Epithelial cell of proximal tubule (primary cell): Measurements from ENCODE around the gene CLIP2. TPM values are rescaled to one million over a fixed set of nuclear protein-coding genes. Genes with fewer than 3 reads are reported as not detected.
"Not testable (repeated sequence)": the region's sequence is repeated elsewhere in the genome, so short reads cannot be mapped to it uniquely, and the experiment has no call there.

Experiments used
- DNase-seq: peaks from one replicate; pipeline ENCODE4 v3.0.0-alpha.2; 2011; ENCODE audit warnings: low read depth
- H3K4me3 ChIP-seq: 2 replicates; pipeline ENCODE4 v1.5.1; 2011; ENCODE audit warnings: low read depth, mild to moderate bottlenecking, low read length
- total RNA-seq: library from RNA; depleted of rRNA; stranded (reverse); fragments of >200 nt; gene quantifications from 2 replicates; pipeline ENCODE4 v1.2.3, GENCODE V29; 2015
- TF ChIP-seq, protein P1 (sequence below): conservative IDR thresholded peaks from 2 replicates; pipeline ENCODE4 v1.5.1; 2012; ENCODE audit warnings: low read depth, mild to moderate bottlenecking, low read length

The CLIP2 gene
- total RNA-seq, 1 donor from 2014 or later = 34.3 TPM

DNA sequence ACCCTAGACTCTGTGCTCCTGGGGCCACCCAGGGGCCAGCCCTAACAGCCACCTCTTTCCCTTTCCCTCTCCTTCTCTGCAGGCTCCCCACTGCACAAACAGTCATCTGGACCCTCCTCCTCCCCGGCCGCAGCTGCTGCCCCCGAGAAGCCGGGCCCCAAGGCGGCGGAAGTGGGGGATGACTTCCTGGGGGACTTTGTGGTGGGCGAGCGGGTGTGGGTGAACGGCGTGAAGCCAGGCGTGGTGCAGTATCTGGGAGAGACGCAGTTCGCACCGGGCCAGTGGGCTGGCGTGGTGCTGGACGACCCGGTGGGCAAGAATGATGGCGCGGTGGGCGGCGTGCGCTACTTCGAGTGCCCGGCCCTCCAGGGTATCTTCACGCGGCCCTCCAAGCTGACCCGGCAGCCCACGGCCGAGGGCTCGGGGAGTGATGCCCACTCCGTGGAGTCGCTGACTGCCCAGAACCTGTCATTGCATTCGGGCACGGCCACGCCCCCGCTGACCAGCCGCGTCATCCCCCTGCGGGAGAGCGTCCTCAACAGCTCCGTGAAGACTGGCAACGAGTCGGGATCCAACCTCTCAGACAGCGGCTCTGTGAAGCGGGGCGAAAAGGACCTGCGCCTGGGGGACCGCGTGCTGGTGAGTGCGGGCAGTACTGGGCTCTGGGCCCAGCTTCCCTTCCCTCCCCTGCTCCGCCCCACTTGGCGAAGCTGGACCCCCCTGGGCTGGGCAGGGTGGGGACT, 49.3 kb downstream of the CLIP2 start:
- H3K4me3 ChIP-seq = no peak overlapping the region
- no peak for DNase-seq
- TF ChIP-seq, protein P1, sequence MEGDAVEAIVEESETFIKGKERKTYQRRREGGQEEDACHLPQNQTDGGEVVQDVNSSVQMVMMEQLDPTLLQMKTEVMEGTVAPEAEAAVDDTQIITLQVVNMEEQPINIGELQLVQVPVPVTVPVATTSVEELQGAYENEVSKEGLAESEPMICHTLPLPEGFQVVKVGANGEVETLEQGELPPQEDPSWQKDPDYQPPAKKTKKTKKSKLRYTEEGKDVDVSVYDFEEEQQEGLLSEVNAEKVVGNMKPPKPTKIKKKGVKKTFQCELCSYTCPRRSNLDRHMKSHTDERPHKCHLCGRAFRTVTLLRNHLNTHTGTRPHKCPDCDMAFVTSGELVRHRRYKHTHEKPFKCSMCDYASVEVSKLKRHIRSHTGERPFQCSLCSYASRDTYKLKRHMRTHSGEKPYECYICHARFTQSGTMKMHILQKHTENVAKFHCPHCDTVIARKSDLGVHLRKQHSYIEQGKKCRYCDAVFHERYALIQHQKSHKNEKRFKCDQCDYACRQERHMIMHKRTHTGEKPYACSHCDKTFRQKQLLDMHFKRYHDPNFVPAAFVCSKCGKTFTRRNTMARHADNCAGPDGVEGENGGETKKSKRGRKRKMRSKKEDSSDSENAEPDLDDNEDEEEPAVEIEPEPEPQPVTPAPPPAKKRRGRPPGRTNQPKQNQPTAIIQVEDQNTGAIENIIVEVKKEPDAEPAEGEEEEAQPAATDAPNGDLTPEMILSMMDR = no peak

DNA sequence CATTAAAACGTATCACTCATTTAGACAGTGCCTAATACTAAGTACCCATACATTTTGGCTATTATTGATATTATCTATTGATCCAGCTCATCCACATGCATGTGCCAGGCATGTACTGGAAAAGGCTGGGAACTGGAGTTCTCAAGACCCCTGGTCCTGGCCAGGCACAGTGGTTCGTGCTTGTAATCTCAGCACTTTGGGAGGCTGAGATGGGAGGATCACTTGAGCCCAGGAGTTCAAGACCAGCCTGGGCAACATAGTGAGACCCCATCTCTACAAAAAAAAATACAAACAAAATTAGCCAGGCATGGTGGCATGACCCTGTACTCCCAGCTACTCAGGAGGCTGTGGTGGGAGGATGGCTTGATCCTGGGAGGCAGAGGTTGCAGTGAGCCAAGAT, 50.4 kb downstream of the CLIP2 start:
- not testable (repeated sequence) for H3K4me3 ChIP-seq, DNase-seq

DNA sequence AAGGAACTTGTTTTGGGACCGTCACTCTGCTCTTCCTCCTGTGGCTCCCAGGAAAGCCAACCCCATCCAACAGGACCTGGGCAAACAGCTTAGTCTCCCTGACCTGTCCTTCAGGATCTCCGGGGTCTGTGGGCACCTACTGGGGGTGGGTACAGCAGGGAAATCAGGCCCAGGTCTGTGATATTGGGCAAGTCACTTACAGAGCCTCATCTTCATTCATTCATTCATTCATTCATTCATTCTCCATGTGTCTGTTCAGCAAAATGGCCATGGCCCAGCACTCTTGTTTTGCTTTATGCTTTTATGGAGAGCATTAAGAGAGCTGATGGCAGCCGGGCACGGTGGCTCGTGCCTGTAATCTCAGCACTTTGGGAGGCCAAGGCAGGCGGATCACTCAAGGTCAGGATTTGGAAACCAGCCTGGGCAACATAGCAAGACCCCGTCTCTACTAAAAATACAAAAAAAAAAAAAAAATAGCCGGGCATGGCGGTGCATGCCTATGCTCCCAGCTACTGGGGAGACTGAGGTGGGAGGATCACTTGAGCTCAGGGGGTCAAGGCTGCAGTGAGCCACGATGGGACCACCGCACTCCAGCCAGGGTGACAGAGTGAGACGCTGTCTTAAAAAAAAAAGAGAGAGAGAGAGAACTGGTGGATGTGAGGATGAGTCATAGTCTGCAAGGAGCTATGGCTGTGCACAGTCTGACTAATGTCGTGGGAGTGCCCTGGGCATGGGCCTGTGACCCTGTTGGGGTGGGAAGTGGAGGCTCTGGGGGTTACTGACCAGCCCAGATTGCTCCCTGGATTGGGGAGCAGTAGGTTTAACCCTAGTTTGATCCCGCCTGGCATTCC, 54.3 kb downstream of the CLIP2 start:
- TF ChIP-seq, protein P1 = no peak
- peak; percentile 50 for DNase-seq

DNA sequence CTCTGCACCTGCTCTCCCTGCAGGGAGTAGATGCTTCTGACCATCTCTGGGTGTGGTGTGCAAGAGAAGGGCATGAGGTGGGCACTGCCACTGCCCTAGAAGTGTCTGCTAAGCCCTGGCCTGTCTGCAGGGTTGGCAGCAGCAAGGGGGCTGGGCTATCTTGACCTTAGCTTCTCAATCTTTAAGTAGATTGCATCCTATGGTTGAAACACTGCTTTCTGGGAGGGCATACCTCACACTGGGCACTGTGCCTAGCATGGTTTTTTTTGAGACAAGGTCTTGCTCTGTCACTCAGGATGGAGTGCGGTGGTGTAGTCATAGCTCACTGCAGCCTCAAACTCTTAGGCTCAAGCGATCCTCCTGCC, 54.9 kb downstream of the CLIP2 start:
- TF ChIP-seq, protein P1 = no peak
- H3K4me3 ChIP-seq = no peak overlapping the region
- DNase-seq = no peak

More for the DNA sequence above, 54.3 kb downstream of the CLIP2 start:
- H3K4me3 ChIP-seq = no peak overlapping the region

DNA sequence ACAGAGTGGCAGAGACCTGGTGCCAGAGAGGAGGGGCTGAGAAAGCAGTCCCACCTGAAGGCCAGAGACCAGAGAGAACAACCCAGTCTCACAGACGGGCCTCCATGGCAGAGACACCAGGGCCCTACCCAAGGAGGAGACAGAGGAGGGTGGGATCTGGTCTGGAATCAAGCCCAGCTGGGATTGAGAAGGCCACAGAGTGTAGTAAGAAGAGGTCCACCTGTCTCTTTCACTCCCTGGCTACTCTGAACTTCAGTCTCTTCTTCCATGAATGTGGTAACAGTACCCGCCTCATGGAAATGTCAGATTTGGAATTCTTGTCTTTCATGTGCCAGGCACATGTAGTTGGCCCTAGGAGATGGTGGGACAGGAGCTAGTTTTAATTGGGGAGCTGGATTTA, 55.6 kb downstream of the CLIP2 start:
- TF ChIP-seq, protein P1 = no peak
- H3K4me3 ChIP-seq = no peak overlapping the region
- DNase-seq = no peak

DNA sequence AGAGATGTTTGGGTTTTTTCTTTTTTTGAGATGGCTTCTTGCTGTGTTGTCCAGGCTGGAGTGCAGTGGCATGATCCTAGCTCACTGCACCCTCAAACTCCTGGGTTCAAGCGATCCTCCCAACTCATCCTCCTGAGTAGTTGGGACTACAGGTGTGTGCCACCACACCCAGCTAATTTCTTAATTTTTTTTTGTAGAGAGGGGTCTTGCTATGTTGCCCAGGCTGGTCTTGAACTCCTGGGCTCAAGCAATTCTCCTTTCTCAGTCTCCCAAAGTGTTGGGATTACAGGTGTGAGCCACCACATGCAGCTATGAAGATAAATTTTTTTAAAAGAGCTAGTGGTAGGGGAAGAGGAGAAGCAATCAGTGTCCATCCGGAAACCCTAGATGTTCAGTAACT, 56.8 kb downstream of the CLIP2 start:
- TF ChIP-seq, protein P1 = no peak
- DNase-seq = no peak
- H3K4me3 ChIP-seq = no peak overlapping the region

DNA sequence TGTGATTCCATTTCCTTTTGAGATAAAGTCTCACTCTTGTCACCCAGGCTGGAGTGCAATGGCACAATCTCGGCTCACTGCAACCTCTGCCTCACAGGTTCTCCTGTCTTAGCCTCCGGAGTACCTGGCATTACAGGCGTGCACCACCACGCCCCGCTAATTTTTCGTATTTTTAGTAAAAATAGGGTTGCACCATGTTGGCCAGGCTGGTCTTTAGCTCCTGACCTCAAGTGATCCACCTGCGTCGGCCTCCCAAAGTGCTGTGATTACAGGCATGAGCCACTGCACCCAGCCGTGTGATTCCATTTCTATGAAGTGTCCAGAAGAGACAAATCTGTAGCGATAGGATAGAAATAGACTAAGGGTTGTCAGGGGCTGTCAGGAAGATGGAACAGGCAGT, 60.4 kb downstream of the CLIP2 start:
- TF ChIP-seq, protein P1 = no peak
- no peak overlapping the region for H3K4me3 ChIP-seq
- DNase-seq = no peak
